CD4-positive, alpha-beta T cell treated with Interleukin-17A for 1 hour (primary cell): Measurements from ENCODE around the gene C1orf105.
"Not testable (repeated sequence)": the region's sequence is repeated elsewhere in the genome, so short reads cannot be mapped to it uniquely, and the experiment has no call there.

Experiments
- DNase-seq: peaks from one replicate; pipeline ENCODE4 v3.0.0-alpha.2; 2020

The C1orf105 gene

DNA sequence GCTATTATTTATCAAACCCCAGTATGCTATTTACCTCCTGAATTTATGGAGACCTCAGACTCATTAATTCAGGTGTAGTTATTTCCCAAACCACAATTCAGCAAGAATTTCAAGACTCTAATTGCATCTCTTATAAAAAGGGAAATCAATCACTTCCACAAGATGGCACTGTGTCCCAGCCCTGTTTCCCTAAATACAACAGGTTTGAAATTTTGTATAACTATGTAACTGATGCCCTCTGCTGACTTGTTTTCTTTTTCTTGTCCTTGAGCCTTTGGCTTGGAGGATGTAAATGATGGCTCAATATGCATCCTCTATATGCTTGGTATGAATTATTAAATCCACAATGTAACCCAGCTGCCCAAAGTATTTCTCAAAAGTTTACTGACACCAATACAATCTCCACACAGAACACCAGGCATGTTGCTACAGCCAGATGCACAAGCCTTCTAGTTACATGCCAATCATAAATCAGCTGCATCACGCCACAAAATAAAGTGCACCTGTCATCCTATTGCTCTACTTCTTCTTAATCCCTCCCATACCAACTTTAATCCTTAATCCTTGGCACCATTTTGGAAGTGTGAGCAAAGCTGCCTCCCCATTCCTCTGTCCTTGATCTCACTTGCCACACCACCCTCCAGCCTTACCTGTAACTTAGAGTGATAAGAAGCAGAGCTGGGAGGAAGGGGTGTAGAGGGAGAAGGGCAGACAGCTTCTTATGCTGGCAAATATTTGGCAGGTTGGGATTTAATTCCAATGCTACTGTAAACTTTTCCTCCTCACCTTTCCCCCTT is 9.0 kb downstream of the C1orf105 start:
- peak; percentile 73 for DNase-seq

DNA sequence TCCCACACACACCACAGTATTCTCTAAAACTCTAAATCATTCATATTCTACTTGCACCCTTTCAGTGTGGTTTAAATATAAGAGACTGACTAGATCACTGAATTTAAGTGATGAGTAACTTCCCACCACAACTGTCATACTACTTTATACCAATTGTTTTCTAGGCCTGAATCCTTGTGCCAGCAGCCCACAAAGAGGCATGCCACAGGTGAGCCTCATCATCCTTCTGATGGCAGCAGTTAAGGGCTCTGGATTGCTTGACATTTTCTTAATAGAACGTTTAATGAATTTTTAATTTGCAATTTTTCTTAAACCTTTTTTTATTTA is 9.6 kb downstream of the C1orf105 start:
- DNase-seq = no peak

DNA sequence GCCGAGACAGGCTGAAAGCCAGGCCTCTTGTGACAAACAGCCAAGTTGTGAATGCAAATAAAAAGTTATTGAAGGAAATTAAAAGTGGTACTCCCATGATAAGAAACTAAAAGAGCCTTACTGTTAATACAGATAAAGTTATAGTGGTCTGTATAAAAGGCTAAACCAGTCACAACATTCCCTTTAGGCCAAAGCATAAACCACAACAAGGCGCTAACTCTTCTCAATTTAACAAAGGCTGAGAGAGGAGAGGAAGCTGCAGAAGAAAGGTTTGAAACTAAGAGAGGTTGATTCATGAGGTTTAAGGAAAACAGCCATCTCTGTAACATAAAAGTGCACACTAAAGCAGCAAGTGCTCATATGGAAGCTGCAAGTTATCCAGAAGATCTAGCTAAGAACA is 10.7 kb downstream of the C1orf105 start:
- no peak for DNase-seq

DNA sequence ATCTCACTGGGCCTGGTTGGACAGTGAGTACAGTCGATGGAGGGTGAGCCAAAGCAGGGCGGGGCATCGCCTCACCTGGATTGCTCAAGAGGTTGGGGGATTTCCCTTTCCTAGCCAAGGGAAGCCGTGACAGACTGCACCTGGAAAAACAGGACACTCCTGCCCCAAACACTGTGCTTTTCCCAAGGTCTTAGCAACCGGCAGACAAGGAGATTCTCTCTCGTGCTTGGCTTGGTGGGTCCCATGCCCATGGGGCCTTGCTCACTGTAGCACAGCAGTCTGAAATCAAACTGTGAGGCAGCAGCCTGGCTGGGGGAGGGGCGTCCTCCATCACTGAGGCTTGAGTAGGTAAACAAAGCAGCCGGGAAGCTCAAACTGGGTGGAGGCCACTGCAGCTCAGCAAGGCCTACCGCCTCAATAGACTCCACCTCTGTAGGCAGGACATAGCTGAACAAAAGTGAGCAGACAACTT is 11.3 kb downstream of the C1orf105 start:
- DNase-seq = peak; percentile 24

DNA sequence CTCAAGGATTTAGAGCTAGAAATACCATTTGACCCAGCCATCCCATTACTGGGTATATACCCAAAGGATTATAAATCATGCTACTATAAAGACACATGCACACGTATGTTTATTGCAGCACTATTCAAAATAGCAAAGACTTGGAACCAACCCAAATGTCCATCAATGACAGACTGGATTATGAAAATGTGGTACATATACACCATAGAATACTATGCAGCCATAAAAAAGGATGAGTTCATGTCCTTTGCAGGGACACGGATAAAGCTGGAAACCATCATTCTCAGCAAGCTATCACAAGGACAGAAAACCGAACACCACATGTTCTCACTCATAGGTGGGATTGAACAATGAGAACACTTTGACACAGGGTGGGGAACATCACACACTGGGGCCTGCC is 16.7 kb downstream of the C1orf105 start:
- not testable (repeated sequence) for DNase-seq

DNA sequence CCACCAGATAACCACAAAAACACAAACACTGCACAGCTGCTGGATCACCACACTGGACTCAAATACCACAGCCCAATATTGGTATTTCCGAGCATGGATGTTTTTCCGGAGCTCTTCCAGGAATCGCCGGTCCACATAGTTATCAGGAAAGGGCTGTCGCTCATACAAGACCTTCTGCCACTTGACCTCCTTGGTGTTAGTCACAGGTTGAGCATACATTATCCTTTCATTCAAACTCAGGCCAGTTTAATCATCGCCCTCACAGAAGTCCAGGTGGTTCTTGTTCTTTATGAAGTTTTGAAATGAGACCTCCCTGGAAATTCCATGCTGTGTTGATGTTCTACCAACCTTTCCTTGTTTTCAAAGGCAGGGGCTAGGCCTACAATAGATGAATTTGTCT is 21.9 kb downstream of the C1orf105 start:
- no peak for DNase-seq

DNA sequence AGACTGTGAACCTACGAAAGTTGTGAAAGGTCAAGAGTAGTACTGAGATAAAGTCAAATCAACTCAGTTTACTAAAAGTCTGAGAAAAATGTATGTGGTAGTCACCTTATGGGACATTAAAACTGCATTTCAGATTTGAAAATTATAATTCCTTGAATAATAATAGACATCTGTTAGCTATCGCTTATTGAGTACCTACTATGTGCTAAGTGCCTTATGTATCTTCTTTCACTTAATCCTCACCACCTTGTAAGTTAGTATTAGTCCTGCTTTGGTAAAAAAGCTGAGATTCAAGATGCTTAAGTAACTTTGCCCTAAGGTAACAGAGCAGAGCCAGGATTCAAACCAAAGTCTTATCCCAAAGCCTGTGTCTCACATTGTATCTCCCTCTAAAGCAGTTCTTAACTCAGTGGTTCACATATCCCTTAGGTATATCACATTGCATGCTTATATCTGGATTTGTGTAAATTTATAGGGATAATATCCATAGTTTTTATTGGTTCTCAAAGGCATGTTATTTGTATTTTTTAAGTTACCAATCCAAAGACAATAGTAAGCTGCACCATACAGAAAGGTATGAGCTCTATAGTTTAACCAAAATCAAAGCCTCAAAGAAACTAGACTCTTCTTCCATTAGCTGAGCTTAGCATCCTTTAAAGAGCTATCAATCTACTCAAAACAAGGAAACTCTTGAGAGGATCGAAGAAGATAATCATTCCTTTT is 22.5 kb downstream of the C1orf105 start:
- DNase-seq = no peak

DNA sequence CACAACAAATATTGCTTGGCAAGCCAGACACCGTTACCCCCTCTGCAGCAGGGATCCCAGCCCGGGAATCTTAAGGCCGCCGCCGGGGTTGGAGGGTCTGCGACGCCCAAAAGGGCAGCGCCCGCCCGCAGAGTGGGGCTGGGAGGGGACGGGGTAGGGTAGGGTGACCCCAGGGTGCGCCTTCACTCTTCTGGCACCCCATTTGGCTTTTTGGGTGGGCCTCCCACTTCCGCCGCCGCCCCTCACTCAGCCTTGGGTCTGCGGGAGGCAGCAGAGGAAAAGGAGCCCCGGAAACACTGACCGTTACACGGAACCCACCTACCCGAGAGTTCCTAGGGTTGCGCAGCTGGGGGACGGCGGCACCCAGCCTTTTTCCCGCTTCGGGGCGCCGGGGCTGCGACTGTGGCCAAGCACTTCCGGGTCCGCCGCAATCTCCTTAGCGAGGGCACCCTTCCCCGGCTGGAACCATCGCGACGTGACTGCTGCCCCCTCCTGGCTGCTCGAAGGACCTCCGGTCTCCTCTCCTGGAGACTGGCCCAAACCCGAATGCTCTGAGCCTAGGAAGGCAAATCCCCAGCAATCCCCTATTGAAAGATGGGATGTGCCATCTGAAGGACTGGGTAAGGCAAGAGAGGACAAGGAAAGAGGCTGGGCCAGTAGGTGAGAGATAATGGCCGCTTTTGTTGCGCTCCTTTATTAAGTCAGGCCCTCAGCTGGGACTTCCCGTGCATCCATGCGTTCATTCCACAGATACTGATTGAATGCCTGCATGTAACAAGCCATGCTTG is 23.4 kb downstream of the C1orf105 start, which contains the start of gene PIGC:
PIGC (minus strand) TSS at position 404 of the 788 bp plus-strand sequence. CDS start 1,447 bp downstream, outside the sequence.
- peak; percentile 91 for DNase-seq

DNA sequence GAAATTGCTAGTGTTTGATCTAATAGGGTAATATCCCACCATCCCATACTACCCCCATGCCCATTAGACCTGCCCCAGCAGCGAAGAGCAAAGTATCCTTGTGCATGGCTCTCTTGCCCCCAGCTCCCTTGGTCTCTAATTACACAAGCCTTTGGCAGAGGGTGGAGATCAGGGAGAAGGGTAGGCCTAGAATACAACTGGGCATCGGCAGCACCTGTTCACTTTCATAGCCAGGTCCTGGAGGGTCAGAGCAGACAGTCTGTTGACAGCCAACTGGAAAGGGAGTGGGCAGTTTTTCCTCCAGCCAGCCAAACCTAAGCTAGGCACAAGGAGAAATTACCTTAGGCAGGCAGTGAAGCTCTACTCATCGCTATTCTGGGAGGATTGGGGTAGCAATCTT is 26.1 kb downstream of the C1orf105 start:
- DNase-seq = no peak

DNA sequence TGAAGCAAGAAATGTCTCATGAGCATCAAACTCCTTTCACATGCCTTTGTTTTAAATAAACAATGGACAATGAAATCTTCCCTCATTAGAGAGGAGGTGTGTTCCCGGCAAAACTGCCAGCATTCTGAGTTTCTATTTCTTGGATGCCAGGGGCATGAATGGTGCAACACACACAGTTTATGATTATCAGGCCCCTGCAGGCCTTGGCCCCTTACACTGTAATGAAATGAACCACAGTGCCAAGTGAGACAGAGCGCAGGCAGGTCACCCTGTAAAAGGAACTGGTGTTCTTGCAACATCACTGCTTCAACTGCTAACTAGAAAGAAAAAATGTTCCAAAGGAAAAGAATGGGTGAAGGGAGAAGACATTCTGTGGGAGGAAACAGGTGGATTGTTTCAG is 27.2 kb downstream of the C1orf105 start:
- no peak for DNase-seq

DNA sequence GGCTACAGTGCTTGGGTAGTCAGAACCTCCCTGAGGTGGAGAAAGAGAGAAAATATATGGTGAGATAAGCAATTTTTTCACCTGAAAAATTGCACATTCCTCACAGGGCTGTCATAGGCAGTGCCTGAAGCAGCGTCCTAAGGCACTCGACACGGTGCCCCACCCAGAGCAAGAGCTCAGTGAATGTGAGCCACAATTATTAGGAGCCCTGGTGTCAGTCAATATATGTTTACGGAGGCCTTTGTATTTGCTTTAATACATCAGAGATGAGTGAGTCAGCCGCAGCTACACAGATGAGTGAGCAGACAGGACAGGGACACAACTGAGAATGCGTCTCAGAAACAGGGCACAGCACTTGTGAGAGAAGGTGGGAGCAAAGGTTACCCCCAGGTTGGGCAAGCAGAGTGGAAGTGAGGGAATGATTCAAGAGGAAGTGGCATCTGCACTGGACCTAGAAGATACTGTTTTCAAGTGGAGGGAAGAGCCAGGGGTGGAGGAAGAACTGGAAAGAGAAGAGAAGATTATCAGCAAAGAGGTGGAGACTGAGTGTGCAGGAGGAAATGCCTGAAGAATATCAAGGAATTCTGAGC is 28.6 kb downstream of the C1orf105 start:
- DNase-seq = no peak

DNA sequence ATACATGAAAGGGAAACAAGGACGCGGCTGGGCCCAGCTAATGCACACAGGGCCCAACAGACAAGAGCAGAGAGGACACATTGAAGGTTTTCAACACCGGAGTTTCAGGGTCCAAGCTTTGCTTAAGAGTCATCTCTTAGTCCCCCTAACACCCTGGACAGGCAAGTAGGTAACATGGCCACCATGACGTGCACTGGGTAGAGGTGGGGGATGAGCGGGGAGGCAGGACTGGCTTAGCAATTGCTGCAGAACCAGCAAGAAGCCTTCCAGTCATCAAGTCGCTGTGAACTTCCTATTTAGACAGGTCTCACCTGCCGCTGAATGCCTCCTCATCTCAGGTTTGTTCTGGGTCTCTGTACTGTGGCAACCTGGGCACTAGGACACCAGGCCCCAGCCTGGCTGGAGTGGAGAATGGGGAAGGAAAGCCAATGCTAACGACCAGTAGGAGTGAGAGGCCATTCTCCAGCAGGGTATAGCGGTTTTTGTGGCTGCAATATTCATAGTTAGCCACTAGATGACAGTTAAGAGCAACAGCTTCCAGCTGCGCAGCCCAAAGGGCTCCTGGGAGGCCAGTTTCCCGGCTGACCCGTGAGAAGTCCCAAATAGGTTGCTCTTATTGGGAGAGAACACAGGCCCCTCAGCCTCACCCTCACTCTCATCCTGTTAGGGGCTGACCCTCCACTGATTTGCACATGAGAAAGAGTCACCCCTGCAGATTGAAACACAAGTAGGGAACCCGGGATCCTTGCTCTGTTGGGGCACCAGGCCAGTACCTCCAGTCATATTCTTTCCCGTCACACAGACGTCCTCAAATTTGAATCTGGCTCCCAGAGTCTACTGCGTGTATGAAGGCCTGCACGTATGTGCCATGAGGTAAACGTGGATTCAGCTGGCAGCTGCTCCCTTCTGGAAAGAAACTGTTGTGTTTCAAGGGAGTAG is 29.4 kb downstream of the C1orf105 start:
- peak; percentile 61 for DNase-seq

DNA sequence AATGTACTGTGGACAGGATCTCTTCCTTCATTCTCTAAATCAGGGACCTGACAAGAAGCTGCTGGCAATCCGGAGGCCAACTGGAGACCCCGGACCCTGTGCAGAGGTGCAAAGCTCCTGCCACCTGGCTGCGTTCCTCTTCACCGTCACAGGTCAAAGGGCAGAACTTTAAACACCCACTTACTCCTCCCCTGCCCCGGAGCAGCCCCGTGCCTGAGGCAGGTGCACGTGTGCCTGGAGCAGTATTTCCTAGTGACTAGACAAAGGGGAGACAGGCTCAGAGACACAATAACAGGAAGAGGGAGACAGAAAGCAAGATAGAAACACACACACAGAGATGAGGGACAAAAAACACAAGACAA is 30.0 kb downstream of the C1orf105 start:
- DNase-seq = no peak

DNA sequence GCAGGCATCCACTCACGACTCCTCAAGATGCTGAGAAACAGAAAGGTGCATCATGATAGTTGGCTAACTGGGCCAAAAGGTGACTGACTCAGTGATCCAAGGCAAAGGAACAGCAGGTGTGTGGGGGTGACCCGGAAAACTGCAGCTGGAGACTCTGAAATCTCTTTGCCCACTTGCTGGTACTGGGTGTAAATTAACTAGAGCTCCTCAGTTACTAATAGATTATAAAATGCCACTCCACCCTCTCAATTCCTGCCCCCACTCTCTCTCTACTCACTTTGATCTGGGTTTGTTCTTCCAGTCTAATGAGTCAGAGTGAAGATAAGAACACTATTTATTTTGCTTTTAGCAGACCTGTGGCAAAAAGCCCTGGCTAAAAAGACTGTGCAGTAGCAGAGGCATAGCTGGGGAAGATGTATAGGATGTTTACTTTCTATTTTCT is 30.5 kb downstream of the C1orf105 start:
- peak; percentile 17 for DNase-seq

DNA sequence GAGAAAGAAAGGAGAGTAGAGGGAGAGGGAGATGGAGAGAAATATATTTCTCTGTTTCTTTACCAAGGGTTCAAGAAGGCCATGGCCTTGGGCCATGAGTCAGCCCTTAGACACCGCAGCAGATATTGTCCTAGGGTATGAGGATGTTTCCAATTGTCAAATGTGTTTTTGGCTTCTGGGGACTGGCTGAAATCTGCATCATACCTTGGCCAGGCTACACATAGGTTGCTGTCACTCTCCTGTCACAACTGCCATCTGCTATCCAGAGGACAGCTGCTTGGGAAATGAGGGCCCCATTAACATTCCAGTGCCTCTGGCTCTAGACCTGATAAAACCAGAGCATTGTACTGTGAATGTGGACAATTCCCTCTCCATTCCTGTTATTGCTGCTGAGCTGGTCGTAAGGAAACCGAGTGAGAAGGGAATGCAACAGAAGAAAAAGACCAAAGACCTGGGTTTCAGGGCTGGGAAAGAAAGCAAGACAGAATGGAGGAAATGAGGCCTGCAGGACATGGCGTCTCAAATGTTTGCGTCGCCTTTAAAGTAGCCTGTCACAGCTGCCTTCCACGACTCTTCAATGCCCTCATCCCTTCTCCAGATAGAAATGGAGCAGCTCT is 32.2 kb downstream of the C1orf105 start:
- DNase-seq = no peak

DNA sequence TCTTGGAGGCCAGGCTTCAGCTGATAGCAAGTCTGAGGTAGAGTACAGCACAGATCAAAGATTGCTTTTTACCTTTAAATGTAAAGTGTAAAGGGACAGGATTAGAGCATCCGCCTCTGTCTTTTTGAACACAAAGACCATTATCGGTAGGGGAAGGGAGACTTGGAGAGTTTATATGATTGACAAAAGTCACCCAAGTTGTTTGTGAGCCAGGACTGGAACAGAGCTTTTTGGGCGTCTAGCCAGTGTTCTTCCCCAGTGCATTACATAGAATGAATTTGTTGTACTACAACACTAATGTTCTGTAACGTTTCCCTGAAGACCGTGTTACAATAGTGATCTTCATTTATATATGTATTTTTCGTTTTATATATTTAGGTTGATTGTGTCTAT is 32.7 kb downstream of the C1orf105 start:
- no peak for DNase-seq

DNA sequence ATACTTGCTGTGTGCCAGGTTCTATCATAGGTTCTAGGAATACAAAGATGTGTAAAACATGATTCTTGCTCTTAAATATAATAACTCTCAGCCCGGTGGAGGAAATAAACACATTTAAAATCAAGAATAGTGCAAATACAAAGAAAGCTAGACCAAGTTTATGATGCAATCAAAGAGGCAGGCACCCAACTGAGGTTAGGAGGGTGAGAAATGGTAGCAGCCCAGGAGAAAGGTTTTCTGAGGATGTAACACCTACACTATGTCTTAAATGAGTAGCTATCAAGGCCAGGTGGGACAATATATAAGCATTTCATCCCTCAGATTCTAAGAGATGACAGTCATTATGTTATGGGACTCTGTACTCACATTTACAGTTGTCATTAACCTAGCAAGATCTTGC is 33.1 kb downstream of the C1orf105 start:
- DNase-seq = no peak

DNA sequence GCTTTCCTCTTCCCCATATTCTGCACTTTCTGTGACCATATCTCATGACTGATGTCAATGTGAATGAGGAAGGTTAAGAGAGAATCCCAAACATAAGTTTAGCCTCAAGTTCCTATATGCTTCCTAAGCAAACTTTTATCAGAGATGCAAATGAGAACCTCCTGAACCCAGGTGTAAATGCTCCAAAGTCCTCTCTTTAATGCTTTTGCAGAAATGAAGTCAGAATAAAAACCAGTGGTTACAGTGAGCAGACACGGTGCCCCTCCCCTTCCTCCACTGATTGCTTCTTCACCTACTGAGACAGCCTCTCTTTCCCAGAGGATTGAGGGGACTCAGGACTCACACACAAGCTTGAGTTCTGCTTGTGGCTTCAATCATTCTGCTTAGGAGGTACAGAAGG is 35.0 kb downstream of the C1orf105 start:
- DNase-seq = no peak

DNA sequence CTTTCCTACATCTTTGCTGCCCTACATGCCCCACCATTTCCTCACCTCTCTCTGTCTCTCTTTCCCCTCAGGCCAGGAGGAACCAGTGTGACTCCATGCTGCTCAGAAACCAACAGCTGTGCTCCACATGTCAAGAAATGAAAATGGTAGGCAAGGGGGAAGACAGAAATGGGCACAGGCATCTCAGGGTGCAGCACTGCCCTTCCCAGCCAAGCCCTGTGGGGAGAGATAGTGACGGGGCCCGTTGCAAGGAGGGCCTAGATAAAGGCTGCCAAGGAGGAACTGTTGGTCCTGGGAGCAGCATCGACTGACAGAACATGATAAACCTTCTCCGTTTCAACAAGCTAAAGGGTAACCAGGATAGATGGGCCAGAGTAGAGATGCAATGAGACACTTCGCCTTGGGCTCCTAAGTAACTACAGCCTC is 35.9 kb downstream of the C1orf105 start:
- DNase-seq = no peak

DNA sequence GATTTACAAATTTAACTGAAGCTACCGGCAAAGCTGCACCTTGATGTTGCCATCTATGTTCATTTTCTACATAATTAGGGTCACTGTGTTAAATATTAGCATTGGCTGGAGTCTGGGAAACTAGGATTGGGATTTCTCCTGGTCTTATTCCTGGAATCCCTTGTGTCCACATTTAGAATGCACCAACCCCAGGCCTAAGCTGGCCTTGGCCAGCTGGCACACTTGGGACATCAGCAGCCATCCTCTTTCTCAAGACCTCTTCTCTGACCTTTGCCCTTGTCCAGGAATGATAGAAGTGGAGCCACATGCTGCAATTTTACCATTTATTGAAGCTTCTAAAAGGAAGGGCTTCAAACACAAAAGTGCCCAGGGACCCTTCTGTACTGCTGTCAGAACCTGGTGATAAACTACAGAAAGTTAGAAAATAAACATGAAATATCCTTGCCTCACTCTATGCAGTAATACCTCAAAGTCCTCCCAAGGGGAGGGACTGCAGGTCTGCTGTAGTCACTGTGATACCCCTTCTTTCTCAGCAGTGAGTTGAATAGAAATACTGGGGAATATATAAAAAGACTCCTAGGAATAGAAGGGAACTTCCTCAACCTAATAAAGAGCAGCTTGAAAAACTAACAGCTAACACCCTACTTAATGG is 37.1 kb downstream of the C1orf105 start:
- DNase-seq = no peak

DNA sequence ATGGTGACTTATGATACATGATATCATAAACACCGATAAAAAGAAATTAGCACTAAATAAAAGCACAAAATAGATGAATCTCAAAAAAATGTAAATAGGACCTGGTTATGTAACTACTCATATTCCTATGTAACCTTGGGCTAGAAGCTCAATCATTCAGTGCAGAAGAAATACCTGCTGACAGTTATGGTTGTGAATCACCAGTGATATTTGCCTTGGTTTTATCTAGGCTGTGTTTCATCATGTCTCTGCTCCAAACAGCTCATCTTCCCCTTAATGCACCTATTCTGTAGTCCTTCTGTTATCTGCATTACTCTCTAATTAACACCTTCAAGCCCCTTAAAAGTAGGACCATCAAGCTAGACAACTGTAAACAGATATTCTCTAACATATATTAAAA is 39.7 kb downstream of the C1orf105 start:
- DNase-seq = no peak
